Measurements from ENCODE around the gene SEC14L3.
A peak's percentile ranks its signal among the peaks of the same experiment; 100 is the strongest.

SEC14L3 gene

DNA sequence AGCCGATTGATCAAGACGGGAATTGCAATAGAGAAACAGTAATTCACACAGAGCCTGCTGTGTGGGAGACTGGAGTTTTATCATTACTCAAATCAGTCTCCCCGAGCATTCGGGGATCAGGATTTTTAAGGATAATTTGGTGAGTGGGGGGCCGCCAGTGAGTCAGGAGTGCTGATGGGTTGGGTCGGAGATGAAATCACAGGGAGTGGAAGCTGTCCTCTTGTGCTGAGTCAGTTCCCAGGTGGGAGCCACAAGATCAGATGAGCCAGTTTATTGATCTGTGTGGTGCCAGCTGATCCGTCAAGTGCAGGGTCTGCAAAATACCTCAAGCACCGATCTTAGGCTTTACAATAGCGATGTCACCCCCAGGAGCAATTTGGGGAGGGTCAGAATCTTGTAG lies 30.7 kb downstream of the SEC14L3 start:
- DNase-seq, result no peak

DNA sequence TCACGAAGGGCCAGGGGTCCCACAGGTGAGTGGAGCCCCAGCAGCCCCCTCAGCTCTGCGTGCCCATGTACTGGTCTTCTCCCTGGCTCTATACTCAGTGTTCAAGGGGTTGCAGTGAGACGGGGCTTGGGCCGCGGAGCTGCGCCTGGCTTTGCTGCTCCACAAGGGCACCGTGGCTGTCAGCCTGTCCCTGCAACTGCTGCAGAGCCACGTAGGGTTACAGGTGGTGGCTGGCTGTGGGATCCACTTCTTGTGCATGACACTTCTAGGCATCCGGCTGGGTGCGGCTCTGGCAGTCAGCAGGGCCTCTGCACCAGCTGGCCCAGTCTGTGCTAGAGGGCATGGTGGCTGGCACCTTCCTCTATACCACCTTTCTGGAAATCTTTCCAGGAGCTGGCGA lies 32.0 kb downstream of the SEC14L3 start:
- DNase-seq, result no peak

DNA sequence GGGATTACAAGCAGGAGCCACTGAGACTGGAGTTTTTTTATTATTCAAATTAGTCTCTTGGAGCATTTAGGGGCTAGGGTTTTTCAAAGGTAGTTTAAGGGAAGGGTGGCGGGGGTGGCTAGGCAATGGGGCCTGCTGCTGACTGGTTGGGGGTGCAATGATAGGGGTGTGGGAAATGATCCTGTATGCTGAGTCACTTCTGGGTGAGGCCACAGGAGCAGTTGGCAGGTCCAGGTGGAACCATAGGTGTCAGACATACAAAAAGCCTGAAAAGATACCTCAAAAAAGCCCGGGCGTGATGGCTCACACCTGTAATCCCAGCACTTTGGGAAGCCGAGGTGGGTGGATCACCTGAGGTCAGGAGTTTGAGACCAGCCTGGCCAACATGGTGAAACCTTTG lies 32.6 kb downstream of the SEC14L3 start:
- DNase-seq, result no peak

DNA sequence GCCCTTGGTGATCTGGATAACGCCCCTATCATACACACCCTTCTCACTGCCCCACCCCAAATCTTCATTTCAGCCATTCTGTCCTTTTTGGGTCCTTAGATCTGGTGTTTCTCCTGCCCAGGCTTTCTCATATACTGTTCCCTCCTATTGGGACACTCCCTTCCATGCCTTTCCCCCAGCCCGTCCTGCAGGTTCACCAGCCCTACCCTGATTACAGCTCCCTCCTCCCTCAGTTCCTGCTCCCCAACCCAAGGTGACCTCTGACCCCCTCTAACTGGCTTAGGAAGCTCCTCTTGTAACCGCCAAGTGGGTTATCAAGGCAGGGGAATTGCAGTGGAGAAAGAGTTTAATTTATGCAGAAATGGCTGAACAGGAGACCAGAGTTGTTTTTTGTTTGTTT lies 33.3 kb downstream of the SEC14L3 start:
- DNase-seq, result no peak

DNA sequence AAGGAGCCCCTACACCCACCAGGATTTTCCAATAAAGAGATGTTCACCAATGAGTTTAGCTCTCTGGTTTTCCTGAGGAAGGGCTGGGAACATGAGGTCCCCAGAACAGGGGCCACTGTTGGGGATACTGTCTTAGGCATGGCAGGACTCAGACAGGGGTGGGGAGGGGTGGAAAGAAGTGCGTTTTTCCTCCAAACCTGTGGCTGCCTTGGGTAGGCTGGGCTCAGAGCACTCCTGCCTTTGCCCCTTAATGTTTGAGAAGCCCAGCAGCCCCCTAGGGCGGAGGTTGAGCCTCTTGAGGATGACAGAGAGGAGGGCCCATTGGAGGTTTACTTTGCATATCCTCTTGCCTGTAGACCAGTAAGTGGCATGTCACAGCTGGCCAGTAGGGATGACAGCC lies 35.6 kb downstream of the SEC14L3 start:
- no peak for DNase-seq

DNA sequence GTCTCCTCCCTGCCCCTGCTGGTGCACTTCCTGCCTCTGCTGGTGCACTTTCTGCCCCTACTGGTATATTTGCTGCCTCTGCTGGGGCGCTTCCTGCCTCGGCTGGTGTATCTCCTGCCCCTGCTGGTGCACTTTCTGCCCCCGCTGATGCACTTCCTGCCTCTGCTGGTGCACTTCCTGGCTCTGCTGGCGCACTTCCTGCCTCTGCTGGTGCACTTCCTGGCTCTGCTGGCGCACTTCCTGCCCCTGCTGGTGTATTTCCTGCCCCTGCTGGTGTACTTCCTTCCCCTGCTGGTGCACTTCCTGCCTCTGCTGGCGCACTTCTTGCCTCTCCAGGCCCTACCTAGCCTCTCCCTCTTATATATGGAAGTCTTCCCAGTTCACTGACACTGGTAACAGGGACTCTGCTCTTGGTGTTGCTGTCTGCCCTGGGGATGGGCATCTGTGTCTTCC lies 36.1 kb downstream of the SEC14L3 start:
- DNase-seq, result peak; percentile 77

DNA sequence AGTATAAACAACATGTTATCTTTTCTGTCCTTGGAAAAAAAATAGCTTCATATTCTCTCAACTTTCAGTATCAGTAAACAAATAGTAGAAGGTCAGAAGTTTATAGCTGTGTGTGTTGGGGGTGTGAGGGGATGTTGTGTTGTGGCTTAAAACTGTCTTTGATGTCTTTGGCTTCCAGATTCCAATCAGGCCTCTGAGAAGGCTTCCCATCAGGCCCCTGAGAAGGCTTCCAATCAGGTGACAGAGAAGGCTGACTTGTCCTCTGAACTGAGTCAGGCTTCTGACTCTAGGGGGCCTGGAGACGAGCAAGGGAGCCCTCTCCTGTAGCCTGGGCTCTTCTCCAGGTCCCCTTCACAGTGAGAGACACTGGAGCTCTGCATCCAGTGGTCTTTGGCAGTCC lies 37.0 kb downstream of the SEC14L3 start:
- DNase-seq, result no peak

DNA sequence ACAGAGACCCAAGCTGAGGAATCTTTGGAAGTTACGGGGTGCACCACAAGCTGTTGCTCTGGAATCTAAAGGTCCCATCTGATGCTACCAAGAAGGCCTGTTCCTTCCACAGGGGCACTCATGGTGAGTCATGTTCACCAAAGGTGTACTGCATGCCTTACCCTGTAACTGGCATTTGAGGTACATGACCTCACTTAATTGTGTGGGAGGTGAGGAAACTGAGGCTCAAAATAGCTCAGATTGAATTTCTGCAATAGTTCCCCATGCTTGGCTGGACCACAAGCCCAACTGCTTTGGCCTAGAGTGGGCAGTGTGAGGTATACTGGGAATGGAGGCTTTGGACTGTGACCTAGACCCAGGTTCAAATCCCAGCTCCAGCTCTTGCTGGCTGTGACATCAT lies 38.0 kb downstream of the SEC14L3 start:
- DNase-seq, result no peak

DNA sequence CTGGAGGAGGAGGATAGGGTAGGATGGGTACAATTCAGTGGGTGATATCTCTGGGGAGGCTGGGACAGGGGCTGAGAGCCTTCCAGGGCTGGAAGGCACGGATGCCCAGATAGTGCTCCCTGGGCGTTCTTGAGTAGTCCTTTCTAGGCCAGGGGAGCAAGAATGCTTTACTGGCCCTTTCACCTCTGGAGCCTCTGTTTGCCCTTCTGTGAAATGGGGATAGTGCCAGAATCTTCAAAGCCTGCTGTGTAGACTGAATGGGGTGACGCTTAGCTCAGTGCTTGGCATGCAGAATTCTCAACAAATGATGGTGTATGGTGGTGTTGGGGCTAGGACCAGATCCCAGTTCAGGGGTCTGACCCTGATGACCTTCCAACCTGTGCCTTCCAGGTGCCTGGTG lies 38.6 kb downstream of the SEC14L3 start:
- DNase-seq, result no peak

DNA sequence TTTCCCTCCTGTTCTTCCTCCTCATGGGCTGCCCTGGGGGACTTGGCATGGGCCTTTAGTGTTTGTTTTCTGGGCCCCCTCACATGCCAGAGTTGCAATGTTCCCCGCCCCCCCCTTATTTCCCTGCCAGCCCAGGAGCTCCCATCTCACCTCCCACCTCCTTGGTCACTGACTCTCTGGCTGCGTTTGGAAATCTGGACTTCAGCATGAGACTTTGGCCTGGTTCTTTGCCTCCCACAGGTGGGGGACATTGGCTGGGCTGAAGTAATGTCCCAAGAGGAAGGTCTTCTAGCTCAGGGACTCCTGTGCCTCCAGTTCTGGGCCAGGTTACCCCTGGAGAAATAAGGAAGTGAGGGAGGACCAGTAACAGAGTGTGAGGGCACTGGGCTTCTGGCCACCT lies 39.3 kb downstream of the SEC14L3 start:
- no peak for DNase-seq

DNA sequence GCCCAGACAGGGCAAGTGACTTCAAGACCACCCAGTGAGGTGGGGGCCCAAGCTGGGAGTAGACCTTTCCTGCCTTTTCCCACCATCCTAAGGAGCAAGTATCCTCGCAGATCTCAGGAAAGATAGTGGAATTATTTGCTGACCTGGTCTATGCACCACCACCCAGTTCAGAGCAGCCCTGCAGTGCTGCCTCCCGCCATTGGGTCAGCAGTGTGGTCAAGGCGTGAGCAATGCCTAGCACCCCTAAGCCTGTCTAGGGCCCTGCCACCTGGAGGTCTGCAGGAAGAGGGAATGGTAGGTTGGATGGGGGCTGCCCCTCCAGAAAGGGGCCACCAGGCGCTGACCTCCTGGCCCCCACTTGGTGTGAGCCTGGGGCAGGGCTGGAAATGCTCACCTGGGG lies 39.7 kb downstream of the SEC14L3 start:
- DNase-seq, result no peak

DNA sequence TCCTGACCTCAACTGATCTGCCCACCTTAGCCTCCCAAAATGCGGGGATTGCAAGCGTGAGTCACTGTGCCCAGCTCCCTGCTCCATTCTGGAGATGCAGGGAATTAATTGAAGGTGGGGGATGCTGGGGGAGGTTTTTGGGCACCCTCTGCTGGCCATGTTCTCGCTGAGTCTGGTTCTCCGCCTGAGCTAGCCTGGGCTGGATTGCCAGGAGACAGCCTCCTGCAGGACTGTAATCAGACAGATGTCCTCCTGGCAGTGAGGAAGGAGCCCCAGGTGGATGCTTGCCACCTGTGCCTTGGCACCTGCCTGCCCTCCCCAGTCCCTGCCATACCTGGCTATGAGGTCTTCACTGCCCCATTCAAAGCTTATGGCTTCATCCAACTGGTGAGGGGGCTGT lies 40.9 kb downstream of the SEC14L3 start:
- no peak for DNase-seq

DNA sequence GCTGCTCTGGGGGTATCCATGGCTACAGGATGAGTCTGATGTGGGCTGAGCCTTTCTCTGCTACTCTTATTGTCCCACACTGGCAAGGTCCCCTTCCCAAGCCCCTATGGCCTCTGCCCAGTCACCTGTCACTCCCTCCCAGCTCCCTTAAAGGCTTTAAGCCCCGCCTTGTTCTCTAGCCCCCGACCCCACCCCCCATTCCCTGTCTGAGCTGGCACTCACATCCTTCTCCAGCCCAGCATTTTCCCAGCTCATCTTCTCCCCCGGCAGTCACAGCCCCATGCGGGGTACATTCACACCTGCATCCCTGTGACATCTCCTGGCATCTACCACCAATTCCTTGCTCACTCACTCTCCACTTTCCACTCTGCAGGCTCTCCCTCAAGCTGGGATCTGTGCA lies 41.9 kb downstream of the SEC14L3 start:
- DNase-seq, result no peak

DNA sequence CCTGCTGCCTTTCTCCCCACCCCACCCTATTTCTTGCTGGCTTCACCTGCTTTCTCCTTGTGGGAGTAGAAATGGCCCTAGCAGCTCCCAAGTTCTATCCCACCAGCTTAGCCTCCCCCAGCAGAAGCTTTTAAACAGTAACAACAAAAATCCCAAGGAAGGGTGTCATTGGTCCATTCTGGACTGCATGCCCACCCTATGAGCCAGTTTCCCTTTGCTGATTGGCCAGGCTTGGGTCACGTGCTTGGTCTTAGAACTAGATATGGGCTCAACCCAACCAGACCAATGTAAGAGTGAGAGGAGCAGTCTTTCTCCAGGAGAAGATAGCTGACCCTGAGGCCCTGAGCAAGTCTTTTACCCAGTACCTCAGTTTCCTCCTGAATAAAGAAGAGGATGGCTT lies 43.9 kb downstream of the SEC14L3 start:
- DNase-seq, result no peak

DNA sequence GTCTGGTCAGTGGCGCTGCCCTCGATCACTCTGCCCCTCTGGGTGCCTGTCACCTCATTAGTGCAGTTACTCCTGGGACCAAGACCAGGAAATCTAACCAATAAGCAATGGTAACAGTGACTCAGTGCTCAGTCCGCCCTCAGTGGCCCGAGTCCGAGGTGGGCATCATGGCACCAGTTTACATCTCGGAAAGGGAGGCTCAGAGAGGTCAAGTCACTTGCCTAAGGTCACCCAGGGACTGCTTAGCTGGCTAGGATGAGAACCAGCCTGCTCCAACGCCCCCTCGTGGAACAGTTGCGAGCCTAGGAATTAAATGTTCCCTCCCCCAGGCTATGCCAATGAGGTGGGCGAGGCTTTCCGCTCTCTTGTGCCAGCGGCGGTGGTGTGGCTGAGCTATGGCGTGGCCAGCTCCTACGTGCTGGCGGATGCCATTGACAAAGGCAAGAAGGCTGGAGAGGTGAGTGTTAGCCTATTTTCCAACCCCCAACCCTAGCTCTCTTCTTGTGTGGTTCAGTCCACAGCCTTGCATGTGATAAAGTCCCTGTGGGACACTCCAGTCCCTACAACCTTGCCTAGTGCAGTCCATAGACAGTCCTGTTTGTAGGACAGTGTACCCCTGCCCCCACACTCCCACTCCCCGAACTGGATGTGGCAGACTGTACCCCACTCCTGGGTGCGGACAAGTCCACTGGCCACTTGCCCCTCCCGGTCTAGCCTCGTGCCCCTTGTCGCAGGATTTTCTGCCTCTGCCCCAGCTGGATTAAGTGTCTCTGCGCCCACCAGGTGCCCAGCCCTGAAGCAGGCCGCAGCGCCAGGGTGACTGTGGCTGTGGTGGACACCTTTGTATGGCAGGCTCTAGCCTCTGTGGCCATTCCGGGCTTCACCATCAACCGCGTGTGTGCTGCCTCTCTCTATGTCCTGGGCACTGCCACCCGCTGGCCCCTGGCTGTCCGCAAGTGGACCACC lies 45.1 kb downstream of the SEC14L3 start:
- peak; percentile 93 for DNase-seq

DNA sequence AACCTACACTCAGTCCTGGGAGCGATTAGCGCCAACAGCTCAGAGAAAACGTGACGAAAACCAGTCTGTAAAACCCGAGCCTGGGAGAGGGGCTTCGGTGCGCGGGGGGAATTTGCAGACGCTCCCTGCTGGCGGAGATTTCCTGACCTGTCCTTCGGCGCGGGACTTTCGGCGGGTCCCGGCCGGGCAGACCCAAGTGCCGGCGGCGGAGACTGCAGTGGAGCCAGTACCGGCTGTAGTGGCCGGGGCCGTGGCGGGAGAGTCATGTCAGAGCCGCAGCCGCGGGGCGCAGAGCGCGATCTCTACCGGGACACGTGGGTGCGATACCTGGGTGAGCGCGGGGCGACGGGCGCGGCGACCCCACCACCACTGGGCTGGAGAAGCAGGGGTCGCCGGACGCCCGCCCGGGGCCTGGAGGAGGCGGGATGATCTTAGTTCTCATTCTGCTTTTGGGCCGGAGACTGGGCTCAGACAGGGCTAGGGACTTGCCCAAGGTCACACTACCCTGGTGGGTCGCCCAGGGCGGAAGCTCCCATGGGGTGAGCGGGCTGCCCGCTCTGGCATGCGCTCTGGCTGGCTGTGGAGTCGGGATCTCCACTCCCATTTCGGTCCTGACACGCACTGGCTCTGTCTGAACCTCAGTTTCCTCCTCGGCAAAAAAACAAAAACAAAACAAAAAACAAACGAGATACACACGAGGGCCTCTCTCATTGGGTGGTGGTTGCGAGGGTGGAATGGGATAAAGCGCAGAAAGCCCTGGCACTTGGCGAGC lies 46.0 kb downstream of the SEC14L3 start, which contains the start of gene MTFP1:
Gene MTFP1 (plus strand): TSS at position 153 of the 772 bp plus-strand sequence. CDS start 112 bp downstream, at position 265.
- peak; percentile 53 for DNase-seq

DNA sequence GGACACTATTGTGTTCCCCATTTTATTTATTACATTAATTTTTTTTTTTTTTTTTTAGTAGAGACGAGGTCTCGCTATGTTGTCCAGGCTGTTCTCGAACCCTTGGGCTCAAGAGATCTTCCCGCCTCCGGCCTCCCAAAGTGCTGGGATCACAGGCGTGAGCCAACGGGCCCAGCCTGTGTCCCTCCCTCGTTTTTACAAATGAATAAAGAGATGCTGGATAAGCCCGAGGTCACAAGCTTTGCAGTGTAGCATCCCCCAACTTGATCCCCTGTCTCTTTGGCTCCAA lies 46.5 kb downstream of the SEC14L3 start:
- no peak for DNase-seq

DNA sequence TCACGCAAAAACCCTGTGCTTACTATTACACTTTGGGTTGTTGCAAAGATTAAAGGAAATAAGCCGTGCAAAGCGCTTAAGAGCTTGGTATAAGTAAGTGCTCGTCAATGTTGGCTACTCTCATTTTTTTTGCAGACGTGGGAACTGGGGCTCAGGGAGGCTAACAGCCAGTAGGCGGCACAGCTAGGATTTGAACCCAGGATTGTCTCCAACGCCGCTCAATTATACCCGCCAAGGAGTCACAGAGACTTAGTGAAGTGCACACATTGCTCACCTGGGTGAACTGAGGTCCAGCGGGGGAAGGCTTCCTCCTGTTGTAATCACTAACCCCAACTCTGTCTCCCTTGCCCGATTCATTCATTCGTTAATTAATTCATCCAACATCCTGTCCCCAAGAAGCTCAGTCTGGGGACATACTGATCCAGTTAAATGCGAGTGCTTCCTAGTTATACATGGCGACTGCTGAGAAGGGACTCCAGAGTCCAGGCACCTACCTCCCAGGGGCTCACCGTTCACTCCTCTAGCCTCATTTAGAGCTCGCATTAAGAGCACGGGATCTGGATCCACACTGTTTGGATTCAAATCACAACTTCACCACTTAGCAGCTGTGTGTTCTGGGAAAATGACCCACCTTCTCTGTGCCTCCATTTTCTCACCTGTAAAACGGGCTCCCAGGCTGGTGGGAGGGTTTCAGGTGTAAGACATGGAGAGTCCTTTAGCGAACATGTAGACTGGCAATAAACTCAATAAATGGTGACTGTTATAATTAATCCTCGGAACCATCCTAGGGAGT lies 47.1 kb downstream of the SEC14L3 start:
- peak; percentile 44 for DNase-seq

DNA sequence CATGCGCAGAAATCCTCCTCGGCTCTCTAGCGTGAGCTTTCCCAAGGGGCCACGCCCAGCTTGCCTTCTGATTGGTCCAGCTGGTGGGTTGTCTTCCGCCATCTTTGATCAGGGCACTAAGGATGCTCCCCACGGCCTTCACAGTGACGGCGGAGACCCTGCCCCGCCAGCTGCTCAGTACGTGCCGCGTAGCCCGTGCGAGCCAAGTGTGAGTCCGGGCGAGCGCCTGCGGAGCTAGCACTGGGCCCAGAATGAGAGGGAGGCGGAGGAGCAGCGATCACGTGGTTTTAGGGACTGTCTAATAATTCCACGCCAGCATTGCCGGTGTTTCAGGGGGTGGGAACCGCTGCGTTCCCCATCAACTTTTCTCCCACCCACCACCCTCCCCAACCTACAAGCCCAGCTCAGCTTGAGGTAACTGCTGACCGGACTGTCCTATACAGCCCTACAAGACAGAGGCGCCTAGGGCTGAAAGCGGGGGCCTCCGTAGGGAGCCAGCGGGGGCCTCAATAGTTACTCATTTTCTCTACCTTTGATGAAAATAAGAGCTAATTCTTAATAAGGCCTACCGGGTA lies 47.8 kb downstream of the SEC14L3 start:
- peak; percentile 99 for DNase-seq

DNA sequence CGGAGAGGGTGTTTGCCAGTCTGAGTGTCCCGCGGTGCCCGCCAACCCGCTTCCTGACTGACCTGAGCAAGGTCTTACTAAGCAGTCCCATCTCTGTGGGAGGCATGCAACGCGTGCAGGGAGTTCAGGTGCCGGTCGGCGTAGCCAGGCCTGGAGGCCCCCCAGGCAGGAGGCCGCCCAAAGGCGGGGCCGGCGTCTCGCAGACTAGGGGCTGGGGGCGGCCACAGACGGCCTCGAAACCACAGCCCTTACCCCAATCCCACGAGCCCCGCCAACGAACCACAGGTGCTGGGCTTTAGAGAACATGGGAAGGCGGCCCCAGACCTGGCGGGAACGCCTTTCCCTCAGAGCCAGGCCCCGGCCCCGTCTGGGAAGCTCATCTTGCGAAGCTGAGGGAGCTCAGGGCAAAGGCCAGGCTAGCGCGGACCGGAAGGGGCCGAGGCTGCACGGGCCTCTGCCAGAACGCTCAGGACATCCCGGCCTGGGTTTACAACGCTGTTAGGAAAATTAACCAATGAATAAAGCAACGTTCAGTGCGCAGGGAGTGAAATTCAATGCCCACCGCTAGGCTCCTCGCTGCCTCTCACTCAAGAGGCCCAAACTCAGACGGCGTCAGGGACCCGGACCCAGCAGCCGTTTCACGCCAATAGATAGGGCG lies 48.4 kb downstream of the SEC14L3 start:
- DNase-seq, result peak; percentile 80

DNA sequence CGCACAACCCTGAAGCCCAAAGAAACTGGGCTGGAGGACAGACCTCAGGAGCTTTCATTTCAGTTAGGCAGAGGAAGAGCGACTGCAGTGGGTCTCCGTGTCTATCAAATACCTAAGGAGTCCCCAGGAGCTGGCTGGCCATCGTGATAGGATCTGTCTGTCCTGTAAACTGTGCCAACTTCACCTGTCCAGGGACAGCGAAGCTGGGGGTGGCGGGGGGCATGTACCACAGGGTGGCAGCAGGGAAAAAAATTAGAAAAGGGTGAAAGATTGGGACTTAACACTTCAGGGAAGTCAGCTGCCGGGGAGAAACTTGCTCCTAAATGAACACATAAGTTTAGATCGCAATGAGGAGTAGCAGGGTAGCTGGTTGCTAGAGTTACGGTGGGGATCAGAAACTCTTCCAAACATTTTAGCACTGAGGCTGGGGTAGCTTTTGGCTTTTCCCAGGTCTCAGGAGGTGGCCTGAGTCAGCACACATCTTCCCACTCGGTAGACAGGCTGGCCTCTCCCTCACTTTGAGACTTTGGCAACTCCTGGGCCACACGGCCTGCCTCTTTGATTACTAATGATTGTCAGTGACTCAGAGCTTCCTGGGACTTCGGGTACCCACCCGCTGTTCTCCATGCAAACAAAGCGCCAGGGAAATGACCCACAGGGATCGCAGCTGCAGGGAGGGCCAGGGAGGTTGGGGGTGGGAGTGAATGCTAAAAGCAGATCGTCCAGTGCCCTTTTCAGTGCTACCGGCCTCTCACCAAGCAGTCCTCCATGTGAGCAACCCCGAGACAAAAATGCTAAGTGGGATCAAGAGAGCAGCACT lies 49.1 kb downstream of the SEC14L3 start:
- DNase-seq, result peak; percentile 68
